ENCODE data around the gene DUOX1.

Gene DUOX1

DNA sequence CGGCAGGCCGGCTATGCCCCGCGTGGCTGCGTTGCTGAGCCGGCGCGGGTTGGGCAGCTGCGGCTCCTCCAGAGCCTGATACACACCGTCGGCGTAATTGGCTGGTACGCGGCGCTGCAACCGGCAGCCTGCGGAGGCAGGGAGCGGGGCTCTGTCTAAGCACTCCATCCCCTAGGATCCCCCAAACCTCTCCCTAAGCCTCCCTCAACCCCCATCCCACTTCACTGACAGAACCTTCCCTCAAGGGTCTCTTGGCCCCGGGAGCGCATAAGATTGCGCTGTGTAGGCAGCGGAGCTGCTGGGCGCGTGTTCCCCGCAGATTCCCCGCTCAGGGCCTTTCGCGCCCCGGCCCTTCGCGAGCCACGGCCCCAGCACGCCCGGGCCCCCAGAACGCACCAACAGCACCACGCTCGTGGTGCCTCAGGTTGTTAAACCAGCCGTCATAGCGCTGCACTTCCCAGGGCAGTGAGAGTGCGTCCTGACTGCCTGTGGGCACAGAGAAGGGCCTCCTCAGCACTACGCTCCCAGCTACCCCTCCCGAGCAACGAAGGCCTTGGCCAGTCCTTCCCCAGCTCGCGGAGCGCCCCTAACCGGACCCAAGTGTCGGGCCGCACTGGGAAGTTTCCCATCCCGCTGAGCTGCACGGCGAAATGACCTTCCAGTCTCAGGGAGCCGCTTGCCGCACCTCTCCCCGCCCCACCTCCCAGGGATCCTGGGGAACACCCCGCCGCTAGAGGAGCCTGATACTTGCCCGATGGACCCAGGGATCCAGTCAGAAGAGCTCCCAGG is 17.0 kb upstream of the DUOX1 start:
- DNase-seq (ENCODE audit: low read depth) = no peak
- TF ChIP-seq, protein P1, sequence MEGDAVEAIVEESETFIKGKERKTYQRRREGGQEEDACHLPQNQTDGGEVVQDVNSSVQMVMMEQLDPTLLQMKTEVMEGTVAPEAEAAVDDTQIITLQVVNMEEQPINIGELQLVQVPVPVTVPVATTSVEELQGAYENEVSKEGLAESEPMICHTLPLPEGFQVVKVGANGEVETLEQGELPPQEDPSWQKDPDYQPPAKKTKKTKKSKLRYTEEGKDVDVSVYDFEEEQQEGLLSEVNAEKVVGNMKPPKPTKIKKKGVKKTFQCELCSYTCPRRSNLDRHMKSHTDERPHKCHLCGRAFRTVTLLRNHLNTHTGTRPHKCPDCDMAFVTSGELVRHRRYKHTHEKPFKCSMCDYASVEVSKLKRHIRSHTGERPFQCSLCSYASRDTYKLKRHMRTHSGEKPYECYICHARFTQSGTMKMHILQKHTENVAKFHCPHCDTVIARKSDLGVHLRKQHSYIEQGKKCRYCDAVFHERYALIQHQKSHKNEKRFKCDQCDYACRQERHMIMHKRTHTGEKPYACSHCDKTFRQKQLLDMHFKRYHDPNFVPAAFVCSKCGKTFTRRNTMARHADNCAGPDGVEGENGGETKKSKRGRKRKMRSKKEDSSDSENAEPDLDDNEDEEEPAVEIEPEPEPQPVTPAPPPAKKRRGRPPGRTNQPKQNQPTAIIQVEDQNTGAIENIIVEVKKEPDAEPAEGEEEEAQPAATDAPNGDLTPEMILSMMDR (conservative IDR thresholded peaks at IDR 0.05; ENCODE audit: control insufficient read depth, insufficient read depth, low read depth, low read length) = no peak

DNA sequence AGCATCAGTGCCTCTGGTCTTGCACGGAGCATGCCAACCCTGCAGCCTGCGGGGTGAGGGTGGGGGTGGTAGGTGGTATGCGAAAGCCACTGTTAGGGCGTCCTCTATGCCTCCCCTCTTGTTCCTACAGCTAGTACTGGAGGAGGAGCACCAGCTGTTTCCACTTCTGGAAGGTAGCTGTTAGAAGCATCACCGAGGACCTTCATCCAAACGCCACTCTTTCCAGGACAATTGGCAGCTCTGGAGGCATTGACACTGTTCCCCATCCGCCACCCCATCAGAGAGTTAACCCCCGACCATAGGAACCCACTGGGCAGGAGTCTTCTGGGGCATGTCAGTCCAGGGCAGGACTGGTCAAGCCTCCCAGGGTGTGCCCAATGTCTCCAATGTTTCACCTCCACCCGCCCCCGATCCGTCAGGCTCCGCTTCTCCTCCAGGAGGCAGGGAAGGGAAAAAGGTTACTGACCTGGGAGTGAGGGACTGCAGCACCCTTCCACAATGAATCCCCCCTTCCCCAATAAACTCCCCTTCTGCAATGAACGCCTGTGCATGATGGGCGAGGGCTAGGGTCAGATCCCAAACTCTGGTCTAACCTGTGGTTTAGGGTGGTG is 16.3 kb upstream of the DUOX1 start:
- no peak for DNase-seq (ENCODE audit: low read depth)
- H3K4me3 ChIP-seq (ENCODE audit: control insufficient read depth, low read depth, low read length) = no peak overlapping the region
- TF ChIP-seq, protein P1 (conservative IDR thresholded peaks at IDR 0.05; ENCODE audit: control insufficient read depth, insufficient read depth, low read depth, low read length) = no peak

More for the DNA sequence above, 17.0 kb upstream of the DUOX1 start:
- H3K4me3 ChIP-seq (ENCODE audit: control insufficient read depth, low read depth, low read length) = no peak overlapping the region

- no peak within 1 kb of the TSS for H3K4me3 ChIP-seq (ENCODE audit: control insufficient read depth, low read depth, low read length)
- DNase-seq (ENCODE audit: low read depth) = no peak
- TF ChIP-seq, protein P1 (conservative IDR thresholded peaks at IDR 0.05; ENCODE audit: control insufficient read depth, insufficient read depth, low read depth, low read length) = no peak
Observed at GRCh38 chr15:45114076-45114750, 15.6 kb upstream of the DUOX1 start, which contains the start of the genes DUOX2 and DUOXA2. DUOX2 (minus strand) TSS chr15:45114172; CDS start chr15:45113411, 761 bp downstream. DUOXA2 (plus strand) TSS chr15:45114326; CDS start chr15:45114606, 280 bp downstream.

- TF ChIP-seq, protein P1 (conservative IDR thresholded peaks at IDR 0.05; ENCODE audit: control insufficient read depth, insufficient read depth, low read depth, low read length) = no peak
- DNase-seq (ENCODE audit: low read depth) = no peak
- no peak overlapping the region for H3K4me3 ChIP-seq (ENCODE audit: control insufficient read depth, low read depth, low read length)
Observed at GRCh38 chr15:45114751-45115085, 15.1 kb upstream of the DUOX1 start.

DNA sequence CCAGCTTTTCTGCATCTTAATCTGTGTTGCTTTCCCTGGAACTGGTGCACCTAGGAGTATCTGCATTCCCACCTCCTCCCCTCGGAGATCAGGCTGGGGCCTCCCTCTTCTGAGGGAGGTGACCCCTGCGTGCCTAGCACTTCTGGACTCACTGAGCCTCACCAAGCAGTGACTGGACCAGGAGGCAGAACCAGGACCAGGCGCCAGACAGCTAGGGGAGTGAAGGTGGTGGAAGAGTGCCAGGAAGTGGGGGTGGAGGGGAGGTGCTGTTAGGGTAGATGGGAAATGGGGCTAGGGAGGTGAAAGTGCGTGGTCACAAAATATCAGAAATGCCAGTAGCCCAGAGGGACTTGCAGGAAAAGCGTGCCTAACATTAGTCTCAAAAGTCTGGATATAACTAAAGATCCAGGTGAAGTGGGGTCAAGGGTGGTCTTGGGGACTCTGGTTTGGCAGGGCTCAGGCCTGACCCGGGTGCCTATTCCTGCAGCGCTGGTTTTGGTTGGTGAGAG is 14.4 kb upstream of the DUOX1 start:
- TF ChIP-seq, protein P1 (conservative IDR thresholded peaks at IDR 0.05; ENCODE audit: control insufficient read depth, insufficient read depth, low read depth, low read length) = no peak

GRCh38 chr15:45116006-45116481 is 13.8 kb upstream of the DUOX1 start:
- TF ChIP-seq, protein P1 (conservative IDR thresholded peaks at IDR 0.05; ENCODE audit: control insufficient read depth, insufficient read depth, low read depth, low read length) = no peak
- H3K4me3 ChIP-seq (ENCODE audit: control insufficient read depth, low read depth, low read length) = no peak overlapping the region
- no peak for DNase-seq (ENCODE audit: low read depth)

More for the DNA sequence above, 14.4 kb upstream of the DUOX1 start:
- DNase-seq (ENCODE audit: low read depth) = no peak
- no peak overlapping the region for H3K4me3 ChIP-seq (ENCODE audit: control insufficient read depth, low read depth, low read length)

Measured in fibroblast of mammary gland (primary cell).